ENCODE measurements around the gene LIN7B. TPM values are rescaled to one million over a fixed set of nuclear protein-coding genes. Genes with fewer than 3 reads are reported as not detected.
"Not testable (repeated sequence)": the region's sequence is repeated elsewhere in the genome, so short reads cannot be mapped to it uniquely, and the experiment has no call there.

The LIN7B gene
- 4.7 TPM for total RNA-seq
- 18.5 TPM for polyA plus RNA-seq

GRCh38 chr19:49113762-49114629 lies at the start of gene LIN7B:
Gene LIN7B, plus strand, starts transcription at chr19:49114370. Its CDS starts 35 bp downstream, at chr19:49114405.
- Histone ChIP-seq H3K4me1 (ENCODE audit: insufficient read depth) (no peaks in the 10 kb centered on the region), H3K4me3 (ENCODE audit: low read depth, low read length) (peak within 1 kb of the TSS; percentile 81), H3K27ac (ENCODE audit: low read depth) (no peak within 1 kb of the TSS), H3K36me3 (ENCODE audit: insufficient read depth) (no peaks in the 10 kb centered on the region)
- DNase-seq (ENCODE audit: extremely low spot score) = no peak
- under 1% methylated on average over 66 of the region's 66 CpGs for WGBS

GRCh38 chr19:49064768-49065611 lies 49.2 kb upstream of the LIN7B start, which contains the start of gene NTF4:
Gene NTF4, minus strand, starts transcription at chr19:49064818. Its CDS starts 2,821 bp downstream, at chr19:49061997.
- H3K27ac ChIP-seq (ENCODE audit: low read depth) = no peak within 1 kb of the TSS
- DNase-seq (ENCODE audit: extremely low spot score) = no peak
- WGBS = 4% methylated on average over 53 of the region's 53 CpGs
- no peaks in the 10 kb centered on the region for H3K36me3 ChIP-seq (ENCODE audit: insufficient read depth)
- H3K4me1 ChIP-seq (ENCODE audit: insufficient read depth) = no peaks in the 10 kb centered on the region
- H3K4me3 ChIP-seq (ENCODE audit: low read depth, low read length) = peak within 1 kb of the TSS; percentile 31

- WGBS = 63% methylated on average over 13 of the region's 13 CpGs
These were observed 48.2 kb upstream of the LIN7B start for GRCh38 chr19:49065905-49066512.

DNA sequence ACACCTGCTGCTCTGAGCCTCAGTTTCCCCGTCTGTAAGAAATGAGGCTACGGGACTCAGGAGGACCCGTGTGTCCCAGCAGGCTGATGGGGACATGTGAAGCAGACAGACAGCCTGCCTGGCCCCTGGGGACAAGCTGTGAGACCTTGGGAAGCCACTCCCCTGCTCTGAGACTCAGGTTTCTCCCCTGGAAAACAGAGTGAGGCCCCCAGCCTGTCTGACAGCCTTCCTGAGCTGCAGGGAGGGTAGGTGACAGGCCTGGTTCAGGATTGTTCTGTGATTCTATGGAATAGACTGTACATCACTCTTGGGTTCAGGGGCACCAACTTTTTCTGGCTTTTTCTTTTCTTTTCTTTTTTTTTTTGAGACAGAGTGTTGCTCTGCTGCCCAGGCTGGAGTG lies 46.6 kb upstream of the LIN7B start:
- H3K36me3 ChIP-seq (ENCODE audit: insufficient read depth) = no peaks in the 10 kb centered on the region
- no peak overlapping the region for H3K4me3 ChIP-seq (ENCODE audit: low read depth, low read length)
- no peak overlapping the region for H3K27ac ChIP-seq (ENCODE audit: low read depth)
- 65% methylated on average over 3 of the region's 3 CpGs for WGBS
- DNase-seq (ENCODE audit: extremely low spot score) = no peak
- H3K4me1 ChIP-seq (ENCODE audit: insufficient read depth) = no peaks in the 10 kb centered on the region

More at GRCh38 chr19:49065905-49066512, 48.2 kb upstream of the LIN7B start:
- DNase-seq (ENCODE audit: extremely low spot score) = no peak
- Histone ChIP-seq H3K4me1 (ENCODE audit: insufficient read depth) (no peaks in the 10 kb centered on the region), H3K27ac (ENCODE audit: low read depth) (no peak overlapping the region), H3K36me3 (ENCODE audit: insufficient read depth) (no peaks in the 10 kb centered on the region), H3K4me3 (ENCODE audit: low read depth, low read length) (no peak overlapping the region)

- H3K4me1 ChIP-seq (ENCODE audit: insufficient read depth) = no peaks in the 10 kb centered on the region
- H3K4me3 ChIP-seq (ENCODE audit: low read depth, low read length) = no peak overlapping the region
- 92% methylated on average over 9 of the region's 9 CpGs for WGBS
- H3K27ac ChIP-seq (ENCODE audit: low read depth) = no peak overlapping the region
- DNase-seq (ENCODE audit: extremely low spot score) = no peak
- H3K36me3 ChIP-seq (ENCODE audit: insufficient read depth) = no peaks in the 10 kb centered on the region
These were observed 45.1 kb upstream of the LIN7B start for GRCh38 chr19:49069026-49069425.

DNA sequence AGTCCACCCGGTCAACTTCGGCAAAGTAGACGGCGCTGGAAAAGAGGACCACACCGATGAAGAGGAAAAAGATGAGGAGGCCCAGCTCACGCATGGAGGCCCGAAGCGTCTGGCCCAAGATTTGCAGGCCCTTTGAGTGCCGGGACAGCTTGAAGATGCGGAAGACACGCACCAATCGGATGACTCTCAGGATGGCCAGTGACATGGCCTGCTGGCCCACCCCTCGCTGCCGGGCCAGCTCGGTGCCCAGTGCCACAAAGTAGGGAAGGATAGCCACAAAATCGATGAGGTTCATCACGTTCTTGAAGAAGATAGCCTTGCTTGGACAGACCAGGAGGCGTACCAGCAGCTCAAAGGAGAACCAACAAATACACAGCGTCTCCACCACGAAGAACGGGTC lies 43.8 kb upstream of the LIN7B start:
- no peak overlapping the region for H3K27ac ChIP-seq (ENCODE audit: low read depth)
- H3K4me3 ChIP-seq (ENCODE audit: low read depth, low read length) = no peak overlapping the region
- no peaks in the 10 kb centered on the region for H3K4me1 ChIP-seq (ENCODE audit: insufficient read depth)
- no peaks in the 10 kb centered on the region for H3K36me3 ChIP-seq (ENCODE audit: insufficient read depth)
- no peak for DNase-seq (ENCODE audit: extremely low spot score)
- WGBS = 95% methylated on average over 21 of the region's 21 CpGs

GRCh38 chr19:49071860-49072547 lies 42.2 kb upstream of the LIN7B start:
- no peak overlapping the region for H3K4me3 ChIP-seq (ENCODE audit: low read depth, low read length)
- no peaks in the 10 kb centered on the region for H3K4me1 ChIP-seq (ENCODE audit: insufficient read depth)
- no peaks in the 10 kb centered on the region for H3K36me3 ChIP-seq (ENCODE audit: insufficient read depth)
- DNase-seq (ENCODE audit: extremely low spot score) = no peak
- no peak overlapping the region for H3K27ac ChIP-seq (ENCODE audit: low read depth)
- 3% methylated on average over 93 of the region's 93 CpGs for WGBS

GRCh38 chr19:49073514-49074378 lies 40.4 kb upstream of the LIN7B start:
- no peaks in the 10 kb centered on the region for H3K36me3 ChIP-seq (ENCODE audit: insufficient read depth)
- H3K27ac ChIP-seq (ENCODE audit: low read depth) = no peak overlapping the region
- no peaks in the 10 kb centered on the region for H3K4me1 ChIP-seq (ENCODE audit: insufficient read depth)
- DNase-seq (ENCODE audit: extremely low spot score) = no peak
- 61% methylated on average over 23 of the region's 23 CpGs for WGBS
- H3K4me3 ChIP-seq (ENCODE audit: low read depth, low read length) = no peak overlapping the region

GRCh38 chr19:49074869-49075268 lies 39.3 kb upstream of the LIN7B start:
- not testable (repeated sequence) for H3K4me1 ChIP-seq (ENCODE audit: insufficient read depth); DNase-seq (ENCODE audit: extremely low spot score); H3K4me3 ChIP-seq (ENCODE audit: low read depth, low read length); H3K27ac ChIP-seq (ENCODE audit: low read depth); H3K36me3 ChIP-seq (ENCODE audit: insufficient read depth)
- 16% methylated on average over 9 of the region's 9 CpGs for WGBS

DNA sequence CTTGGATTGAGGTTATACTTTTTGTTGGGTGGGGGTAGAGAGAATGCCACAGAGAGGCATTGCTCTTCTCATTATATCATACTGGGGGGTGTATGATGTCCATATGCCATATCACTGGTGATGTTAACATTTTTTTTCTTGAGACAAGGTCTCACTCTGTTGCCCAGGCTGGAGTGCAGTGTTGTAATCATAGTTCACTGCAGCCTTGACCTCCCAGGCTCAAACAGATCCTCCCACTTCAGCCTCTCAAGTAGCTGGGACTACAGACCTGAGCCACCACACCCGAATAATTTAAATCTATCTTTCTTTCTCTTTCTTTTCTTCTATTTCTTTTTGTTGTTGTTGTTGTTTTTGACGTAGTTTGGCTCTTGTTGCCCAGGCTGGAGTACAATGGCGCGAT lies 33.8 kb upstream of the LIN7B start:
- DNase-seq (ENCODE audit: extremely low spot score) = no peak
- H3K4me3 ChIP-seq (ENCODE audit: low read depth, low read length) = no peak overlapping the region
- no peaks in the 10 kb centered on the region for H3K36me3 ChIP-seq (ENCODE audit: insufficient read depth)
- no peak overlapping the region for H3K27ac ChIP-seq (ENCODE audit: low read depth)
- H3K4me1 ChIP-seq (ENCODE audit: insufficient read depth) = no peaks in the 10 kb centered on the region
- 90% methylated on average over 4 of the region's 4 CpGs for WGBS

GRCh38 chr19:49081273-49081672 lies 32.9 kb upstream of the LIN7B start:
- H3K36me3 ChIP-seq (ENCODE audit: insufficient read depth) = no peaks in the 10 kb centered on the region
- H3K4me3 ChIP-seq (ENCODE audit: low read depth, low read length) = no peak overlapping the region
- no peak for DNase-seq (ENCODE audit: extremely low spot score)
- no peaks in the 10 kb centered on the region for H3K4me1 ChIP-seq (ENCODE audit: insufficient read depth)
- no peak overlapping the region for H3K27ac ChIP-seq (ENCODE audit: low read depth)
- 76% methylated on average over 1 of the region's 1 CpG for WGBS

- no peaks in the 10 kb centered on the region for H3K4me1 ChIP-seq (ENCODE audit: insufficient read depth)
- peak overlapping the region; percentile 88 for H3K27ac ChIP-seq (ENCODE audit: low read depth)
- no peaks in the 10 kb centered on the region for H3K36me3 ChIP-seq (ENCODE audit: insufficient read depth)
- 64% methylated on average over 26 of the region's 26 CpGs for WGBS
- H3K4me3 ChIP-seq (ENCODE audit: low read depth, low read length) = no peak overlapping the region
- DNase-seq (ENCODE audit: extremely low spot score) = no peak
These were observed 29.8 kb upstream of the LIN7B start for GRCh38 chr19:49084206-49085019.
